Cardiac fibroblast (primary cell): ENCODE data around the gene PTPN5.
"Not testable (repeated sequence)": the region's sequence is repeated elsewhere in the genome, so short reads cannot be mapped to it uniquely, and the experiment has no call there.

Experiments
- DNase-seq, 2 donors: peaks; one replicate each; pipeline versions ENCODE4 v3.0.0 to v3.0.0-alpha.2; 2010; ENCODE audit warnings: low read depth in 2 of 2
- H3K4me3 ChIP-seq, 2 donors: replicated peaks in 1 of 2; 1 replicate in 1 of 2; 2 replicates in 1 of 2; pipeline ENCODE4 v1.5.1; 2011; ENCODE audit warnings: low read depth in 2 of 2, low read length in 2 of 2, mild to moderate bottlenecking in 2 of 2, moderate library complexity in 1 of 2
- TF ChIP-seq, protein P1 (sequence below): IDR thresholded peaks from one replicate; pipeline ENCODE4 v1.5.1; 2011; ENCODE audit warnings: low read depth, mild to moderate bottlenecking, low read length, inconsistent platforms

PTPN5 gene

DNA sequence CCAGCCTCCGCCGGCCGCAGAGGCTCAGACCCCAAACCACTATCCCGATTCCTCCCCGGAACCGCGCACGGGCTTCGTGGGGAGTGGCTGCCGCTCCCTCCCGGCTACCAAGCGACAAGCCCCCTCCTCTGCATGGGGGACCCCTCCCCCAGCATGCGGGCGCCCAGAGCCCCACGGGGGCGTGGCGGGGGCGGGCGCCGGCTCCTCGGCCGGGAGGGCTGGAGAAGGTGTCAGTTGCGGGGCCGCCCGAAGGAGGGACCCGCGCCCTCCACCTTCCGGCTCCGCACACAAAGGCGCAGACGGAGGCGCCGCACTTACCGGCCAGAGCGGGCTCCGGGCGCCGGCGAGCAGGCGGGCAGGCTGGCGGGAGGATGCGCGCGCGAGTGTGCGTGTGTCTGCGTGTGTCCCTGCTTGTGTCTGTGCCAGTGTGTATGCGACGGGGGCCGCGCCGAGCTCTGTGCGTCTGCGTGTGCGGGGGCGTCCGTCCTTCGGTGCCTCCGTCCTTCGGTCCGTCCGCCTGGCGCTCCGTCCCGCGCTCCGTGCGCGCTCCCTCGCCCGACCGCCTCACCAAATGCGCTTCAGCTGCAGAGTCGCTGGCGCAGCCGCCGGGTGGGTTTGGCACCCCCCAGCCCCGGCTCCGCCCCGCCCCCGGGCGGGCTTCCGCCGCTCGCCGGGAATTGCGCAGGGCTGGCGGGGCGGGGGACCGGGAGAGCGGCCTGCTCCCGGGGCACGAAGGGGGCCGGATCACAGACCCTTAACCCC lies at the start of gene PTPN5:
PTPN5 (minus strand) TSS at position 592 of the 762 bp plus-strand sequence. CDS start 19,840 bp downstream, outside the sequence.
- DNase-seq = peak in 1 of 2 donors; percentile 5
- TF ChIP-seq, protein P1, sequence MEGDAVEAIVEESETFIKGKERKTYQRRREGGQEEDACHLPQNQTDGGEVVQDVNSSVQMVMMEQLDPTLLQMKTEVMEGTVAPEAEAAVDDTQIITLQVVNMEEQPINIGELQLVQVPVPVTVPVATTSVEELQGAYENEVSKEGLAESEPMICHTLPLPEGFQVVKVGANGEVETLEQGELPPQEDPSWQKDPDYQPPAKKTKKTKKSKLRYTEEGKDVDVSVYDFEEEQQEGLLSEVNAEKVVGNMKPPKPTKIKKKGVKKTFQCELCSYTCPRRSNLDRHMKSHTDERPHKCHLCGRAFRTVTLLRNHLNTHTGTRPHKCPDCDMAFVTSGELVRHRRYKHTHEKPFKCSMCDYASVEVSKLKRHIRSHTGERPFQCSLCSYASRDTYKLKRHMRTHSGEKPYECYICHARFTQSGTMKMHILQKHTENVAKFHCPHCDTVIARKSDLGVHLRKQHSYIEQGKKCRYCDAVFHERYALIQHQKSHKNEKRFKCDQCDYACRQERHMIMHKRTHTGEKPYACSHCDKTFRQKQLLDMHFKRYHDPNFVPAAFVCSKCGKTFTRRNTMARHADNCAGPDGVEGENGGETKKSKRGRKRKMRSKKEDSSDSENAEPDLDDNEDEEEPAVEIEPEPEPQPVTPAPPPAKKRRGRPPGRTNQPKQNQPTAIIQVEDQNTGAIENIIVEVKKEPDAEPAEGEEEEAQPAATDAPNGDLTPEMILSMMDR = no peak
- peak within 1 kb of the TSS in 1 of 2 donors; percentile 32 for H3K4me3 ChIP-seq

DNA sequence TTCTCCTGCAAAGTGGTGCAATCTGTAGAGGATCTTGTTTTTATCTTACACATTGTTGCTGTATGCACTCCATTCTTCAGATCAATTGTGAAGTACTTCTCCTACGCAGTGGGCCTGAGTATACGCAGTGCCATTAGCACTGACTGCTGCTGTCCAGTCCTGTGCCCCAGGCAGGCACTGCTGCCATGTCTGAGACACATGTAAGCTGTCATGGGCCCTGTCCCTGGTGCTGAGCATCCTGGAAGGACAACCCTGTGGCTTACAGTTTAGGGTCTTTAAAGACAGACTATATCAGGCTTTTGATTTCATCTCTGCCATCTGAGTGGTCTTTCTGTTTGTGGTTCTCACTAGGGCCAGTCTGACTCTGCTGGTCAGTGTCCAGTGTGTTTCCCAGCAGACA lies 44.8 kb upstream of the PTPN5 start:
- TF ChIP-seq, protein P1 = no peak
- DNase-seq = peak in 1 of 2 donors; percentile 9
- H3K4me3 ChIP-seq = no peak overlapping the region

DNA sequence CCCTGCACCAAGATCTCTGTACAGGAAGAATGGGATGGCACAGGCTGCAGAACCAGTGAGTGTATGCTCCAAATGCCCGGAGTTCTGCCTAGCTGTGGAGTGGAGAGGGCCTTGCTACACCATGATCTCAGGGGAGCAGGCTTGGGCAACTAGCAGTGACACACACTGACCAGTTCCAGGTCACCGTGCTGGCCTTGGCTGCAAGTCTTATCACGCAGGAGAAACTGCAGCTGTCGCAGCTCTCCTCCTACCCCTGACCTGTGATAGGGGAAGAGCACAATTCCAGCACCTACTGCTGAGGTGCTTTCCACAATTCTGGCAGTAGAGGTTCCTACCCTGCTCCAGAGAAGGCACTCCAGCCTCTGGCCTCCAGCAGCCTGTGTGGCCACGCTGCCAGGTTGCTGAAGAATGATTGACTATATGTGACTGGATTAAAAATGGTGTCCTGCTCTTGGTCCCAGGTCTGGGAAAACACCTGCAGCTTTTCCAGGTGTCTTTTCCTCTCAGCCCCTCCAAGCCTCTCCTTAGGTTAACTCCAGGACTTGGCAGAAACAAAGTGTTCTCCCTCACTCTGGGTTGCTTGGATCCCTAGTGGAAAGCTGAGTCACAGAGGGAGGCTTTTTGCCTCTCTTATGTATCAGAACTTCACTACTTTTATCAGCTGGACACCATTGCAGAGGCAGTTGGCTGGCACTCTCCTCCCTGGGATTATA lies 43.3 kb upstream of the PTPN5 start:
- TF ChIP-seq, protein P1 = no peak

DNA sequence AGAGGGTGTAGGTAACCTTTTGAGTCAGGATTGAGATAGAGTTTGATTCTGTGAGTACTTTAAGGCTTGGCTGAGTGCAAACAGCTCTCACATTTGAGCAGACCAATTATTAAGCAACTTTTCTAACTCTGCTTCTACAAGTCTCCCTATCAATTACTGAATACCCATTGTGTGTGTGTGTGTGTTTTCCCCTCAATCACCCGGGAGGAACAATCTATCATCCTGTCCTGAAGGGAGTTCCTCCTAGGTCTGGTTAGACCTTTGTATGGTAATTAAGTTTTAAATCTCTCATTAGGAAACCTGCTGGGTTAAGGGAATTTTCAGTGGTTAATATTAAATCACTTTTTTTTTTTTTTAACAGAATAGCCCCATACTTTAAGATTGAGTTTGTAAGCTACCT lies 28.6 kb upstream of the PTPN5 start:
- DNase-seq, H3K4me3 ChIP-seq: not testable (repeated sequence)

More for the DNA sequence above, 43.3 kb upstream of the PTPN5 start:
- no peak overlapping the region for H3K4me3 ChIP-seq
- DNase-seq = no peak

DNA sequence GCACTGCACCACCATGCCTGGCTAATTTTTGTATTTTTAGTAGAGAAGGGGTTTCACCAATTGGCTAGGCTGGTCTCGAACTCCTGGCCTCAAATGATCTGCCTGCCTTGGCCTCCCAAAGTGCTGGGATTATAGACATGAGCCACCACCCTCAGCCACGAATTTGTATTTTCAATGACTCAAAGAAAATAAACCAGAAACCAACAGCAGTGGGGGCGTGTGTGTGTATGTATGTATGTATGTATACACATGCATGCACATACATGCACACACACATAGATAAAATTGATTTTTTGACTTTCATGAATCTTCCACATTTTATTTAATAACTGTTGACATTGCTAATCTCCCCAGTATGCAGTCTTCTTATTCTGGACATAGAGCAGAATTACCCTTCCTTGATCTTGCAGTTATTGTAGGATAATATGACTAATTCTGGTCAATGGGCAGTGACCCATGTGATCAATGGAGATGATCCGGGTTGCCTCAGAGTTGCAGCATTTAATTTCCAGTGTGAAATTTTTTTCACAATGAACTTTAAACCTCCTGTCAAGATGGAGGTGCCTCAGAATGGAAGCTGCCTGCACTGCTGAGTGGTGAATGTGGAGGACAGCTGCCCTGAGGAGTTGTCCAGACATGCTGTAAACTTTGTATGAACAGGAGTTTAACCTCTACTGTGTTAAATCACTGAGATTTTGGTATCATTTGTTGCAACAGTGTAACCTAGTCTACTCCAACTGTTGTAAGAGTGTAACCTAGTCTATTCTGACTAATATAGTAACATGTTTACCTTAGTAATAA lies 12.8 kb upstream of the PTPN5 start:
- no peak for DNase-seq
- H3K4me3 ChIP-seq = no peak overlapping the region
- TF ChIP-seq, protein P1 = no peak

DNA sequence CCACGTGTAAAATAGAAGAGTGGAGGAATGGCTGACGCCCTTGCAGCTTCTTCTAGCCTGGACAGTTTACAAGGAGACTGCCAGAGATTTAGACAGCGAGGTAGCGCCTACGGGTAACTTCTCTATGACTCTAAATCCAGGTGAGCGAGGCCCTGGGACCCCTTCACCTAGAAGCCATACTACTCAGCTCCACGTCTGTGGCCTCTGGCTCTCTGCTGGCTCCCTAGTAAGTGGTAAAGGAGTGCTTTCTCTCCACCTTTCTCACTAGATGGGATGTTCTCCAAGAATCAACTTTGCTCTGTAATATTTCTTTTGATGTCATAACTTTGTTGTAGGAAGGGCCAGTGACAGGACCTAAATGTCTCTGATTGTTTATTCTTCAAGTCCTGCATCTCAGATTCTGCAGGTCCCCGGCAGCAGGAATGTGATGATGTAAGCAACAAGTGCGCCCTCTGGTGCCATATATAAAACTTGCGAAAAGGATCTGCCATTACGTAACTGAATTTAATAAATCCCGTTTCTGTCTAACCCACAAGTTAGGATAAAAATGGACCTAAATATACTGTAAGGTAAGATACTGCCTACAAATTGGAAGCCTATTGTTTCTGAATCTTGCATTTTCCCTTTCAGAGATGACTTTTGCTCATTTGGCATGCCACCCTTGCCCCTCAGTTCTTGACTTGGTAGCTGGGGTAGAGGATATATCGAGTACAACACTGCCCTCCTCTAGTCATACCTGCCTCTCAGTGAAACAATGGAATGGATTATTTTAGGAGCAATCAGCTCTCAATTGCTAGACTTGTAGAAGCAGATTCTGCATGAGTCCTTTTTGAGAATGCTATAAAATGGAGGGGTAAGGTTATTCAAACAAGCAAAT lies 11.0 kb upstream of the PTPN5 start:
- TF ChIP-seq, protein P1 = peak; percentile 52
- H3K4me3 ChIP-seq = no peak overlapping the region
- DNase-seq = peak; percentile 84 to 86
